Body of pancreas (tissue), 4 donors: ENCODE data around the gene KANTR. TPM values are rescaled to one million over a fixed set of nuclear protein-coding genes. Genes with fewer than 3 reads are reported as not detected.

Experiments
- ATAC-seq: fragments of 150-250 bp; one replicate; pipeline ENCODE4 v1.9.1; 2016
- DNase-seq, 4 donors: peaks; one replicate each; pipeline ENCODE4 v3.0.0-alpha.2; 2019
- H3K27ac ChIP-seq, 4 donors: fragments of 200-600 bp; sonication (generic); 1 replicate in 3 of 4; 2 replicates in 1 of 4; pipeline versions ENCODE4 v1.5.1 to v1.6.1; 2016 to 2019; ENCODE audit warnings: mild to moderate bottlenecking in 1 of 4, mixed read lengths in 1 of 4, moderate library complexity in 1 of 4
- H3K27me3 ChIP-seq, 2 donors: fragments of 200-600 bp; sonication (generic); one replicate each; pipeline ENCODE4 v1.6.0; 2016; ENCODE audit warnings: mild to moderate bottlenecking in 1 of 2
- H3K36me3 ChIP-seq, 2 donors: fragments of 200-600 bp; sonication (generic); replicated peaks in 1 of 2; 2 replicates each; pipeline ENCODE4 v1.5.1; 2016; ENCODE audit warnings: low read depth in 2 of 2; ENCODE audit not compliant: insufficient read depth in 1 of 2
- H3K4me1 ChIP-seq: fragments of 200-600 bp; sonication (generic); one replicate; pipeline ENCODE4 v1.6.0; 2016
- H3K4me3 ChIP-seq, 2 donors: fragments of 200-600 bp; sonication (generic); 1 replicate in 1 of 2; 2 replicates in 1 of 2; pipeline ENCODE4 v1.5.1; 2016 to 2019
- H3K9me3 ChIP-seq, 3 donors: fragments of 200-600 bp; sonication (generic); 1 replicate in 2 of 3; 2 replicates in 1 of 3; pipeline ENCODE4 v1.5.1; 2016
- POLR2A ChIP-seq, 3 donors: fragments of 450-650 bp; IDR thresholded peaks; one replicate each; pipeline ENCODE4 v1.6.1; 2016; ENCODE audit warnings: antibody characterized with exemption in 3 of 3, mild to moderate bottlenecking in 2 of 3
- WGBS, 2 donors: methylation state at CpG; one replicate each; pipeline ENCODE4 v1.1.5; 2017; 5-methylcytosine and 5-hydroxymethylcytosine counted together
- intact Hi-C: fragments of 100-400 bp; cut with DNase I; formaldehyde crosslinking; loops from one replicate; pipeline ENCODE4 v1.15.1; 2023
- total RNA-seq, 2 donors: library from RNA; depleted of rRNA; stranded (reverse); fragments of >200 nt; gene quantifications; one replicate each; pipeline ENCODE4 v1.1.0, GENCODE V29; 2016
- TF ChIP-seq, protein P1 (sequence below), 7 experiments: fragments of 450-650 bp in 4 of 7; fragments of 200-600 bp in 3 of 7; sonication (generic) in 3 of 7; IDR thresholded peaks; one replicate each; pipeline ENCODE4 v1.5.1; 2016 to 2019; ENCODE audit warnings: antibody characterized with exemption in 7 of 7

Gene KANTR, protein sequence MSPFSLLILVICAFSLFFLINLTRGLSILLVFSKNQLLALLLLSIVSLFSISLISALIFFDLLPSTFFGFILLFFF
- total RNA-seq, result 10 to 100 TPM; 12.2 to 13.0 TPM

DNA sequence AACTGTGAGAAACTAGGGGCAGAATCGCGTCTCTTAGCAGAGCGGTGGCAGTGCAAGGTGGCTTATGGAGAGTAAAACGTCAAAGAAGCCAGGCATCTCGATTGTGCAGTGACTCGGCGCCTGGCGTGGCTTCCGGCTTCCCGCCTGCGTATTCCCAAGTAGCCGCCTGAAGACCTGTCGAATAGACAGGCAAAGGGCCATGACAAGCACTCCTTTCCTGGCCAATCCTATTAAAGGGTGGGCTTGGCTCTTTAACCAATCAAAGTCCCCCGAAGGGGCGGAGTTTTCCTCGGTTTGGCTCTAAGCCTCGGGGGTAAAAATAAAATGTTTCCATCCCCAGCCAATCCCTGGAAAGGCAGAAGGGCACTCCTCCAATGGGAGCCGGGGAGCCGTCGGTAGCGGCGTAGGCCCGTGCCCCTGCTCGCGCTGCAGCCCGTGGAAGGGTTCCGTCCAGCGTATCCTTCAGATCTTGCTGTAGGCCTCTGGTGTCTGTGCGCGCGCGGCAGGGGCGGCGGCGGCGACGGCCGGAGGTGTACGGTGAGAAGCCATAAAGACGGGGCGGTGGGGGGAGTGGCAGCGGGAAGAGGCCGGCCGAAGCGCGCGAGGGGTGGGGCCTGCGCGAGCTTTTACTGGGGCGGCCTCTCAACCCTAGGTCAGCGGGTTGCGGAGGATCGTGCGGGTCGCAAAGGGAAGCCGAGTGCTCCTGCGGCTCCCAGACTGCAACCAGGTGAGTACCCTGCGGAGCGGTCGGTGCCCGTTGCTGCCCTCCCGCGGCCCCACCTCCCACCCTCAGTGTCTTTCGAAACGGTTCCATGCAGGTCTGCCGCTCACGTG lies at the start of gene KANTR:
KANTR (plus strand) TSS at position 395 of the 834 bp plus-strand sequence. CDS start 30,131 bp downstream, outside the sequence.
- H3K27ac ChIP-seq, result peak within 1 kb of the TSS; percentile 82 to 97 (median 90)
- WGBS, 2 donors, result 0% methylated on average over 10 to 49 of the region's 67 CpGs

DNA sequence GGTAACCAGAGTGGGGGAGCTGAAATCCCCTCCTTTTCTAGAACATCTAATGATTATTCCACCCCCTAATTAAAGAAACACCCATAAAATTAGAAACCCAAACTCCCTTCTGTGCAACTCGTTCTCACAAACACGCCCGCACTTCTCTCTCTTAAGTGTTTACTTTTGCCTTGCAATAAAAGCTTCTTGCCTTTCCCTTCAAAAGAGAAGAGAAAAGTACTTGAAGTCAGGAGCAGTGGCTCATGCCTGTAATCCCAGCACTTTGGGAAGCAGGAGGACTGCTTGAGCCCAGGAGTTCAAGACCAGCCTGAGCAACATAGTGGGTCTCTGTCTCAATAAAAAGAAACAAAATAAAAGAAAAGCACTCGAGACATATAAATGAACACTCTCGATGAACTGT lies 48.9 kb upstream of the KANTR start:
- Histone ChIP-seq H3K4me3 (no peak overlapping the region), H3K36me3 (no peaks in the 10 kb centered on the region), H3K9me3 (peaks cover 0 to 2% (median 0%) of the 10 kb centered on the region in 3 donors), H3K27me3 (no peaks in the 10 kb centered on the region), H3K27ac (no peak overlapping the region), H3K4me1 (no peaks in the 10 kb centered on the region)
- ATAC-seq (no peak), DNase-seq (no peak)
- 60 to 70% methylated on average over 5 of the region's 5 CpGs for WGBS, 2 donors
- no peak for TF ChIP-seq POLR2A (IDR thresholded peaks at IDR 0.05)
- intact Hi-C loops, result no loop called here

More for the DNA sequence above, at the start of gene KANTR:
- intact Hi-C loops, result no loop called here
- TF ChIP-seq, protein P1, sequence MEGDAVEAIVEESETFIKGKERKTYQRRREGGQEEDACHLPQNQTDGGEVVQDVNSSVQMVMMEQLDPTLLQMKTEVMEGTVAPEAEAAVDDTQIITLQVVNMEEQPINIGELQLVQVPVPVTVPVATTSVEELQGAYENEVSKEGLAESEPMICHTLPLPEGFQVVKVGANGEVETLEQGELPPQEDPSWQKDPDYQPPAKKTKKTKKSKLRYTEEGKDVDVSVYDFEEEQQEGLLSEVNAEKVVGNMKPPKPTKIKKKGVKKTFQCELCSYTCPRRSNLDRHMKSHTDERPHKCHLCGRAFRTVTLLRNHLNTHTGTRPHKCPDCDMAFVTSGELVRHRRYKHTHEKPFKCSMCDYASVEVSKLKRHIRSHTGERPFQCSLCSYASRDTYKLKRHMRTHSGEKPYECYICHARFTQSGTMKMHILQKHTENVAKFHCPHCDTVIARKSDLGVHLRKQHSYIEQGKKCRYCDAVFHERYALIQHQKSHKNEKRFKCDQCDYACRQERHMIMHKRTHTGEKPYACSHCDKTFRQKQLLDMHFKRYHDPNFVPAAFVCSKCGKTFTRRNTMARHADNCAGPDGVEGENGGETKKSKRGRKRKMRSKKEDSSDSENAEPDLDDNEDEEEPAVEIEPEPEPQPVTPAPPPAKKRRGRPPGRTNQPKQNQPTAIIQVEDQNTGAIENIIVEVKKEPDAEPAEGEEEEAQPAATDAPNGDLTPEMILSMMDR (IDR thresholded peaks at IDR 0.05), result no peak
- TF ChIP-seq POLR2A (IDR thresholded peaks at IDR 0.05), result peak; percentile 61 to 91 (median 85)
- H3K9me3 ChIP-seq, result no peaks in the 10 kb centered on the region
- H3K4me3 ChIP-seq, result peak within 1 kb of the TSS; percentile 28 to 39
- peaks cover 7% of the 10 kb centered on the region for H3K4me1 ChIP-seq
- H3K27me3 ChIP-seq, result no peaks in the 10 kb centered on the region
- DNase-seq (peak; percentile 88 to 94 (median 89)), ATAC-seq (peak; percentile 93)
- H3K36me3 ChIP-seq, result no peaks in the 10 kb centered on the region

DNA sequence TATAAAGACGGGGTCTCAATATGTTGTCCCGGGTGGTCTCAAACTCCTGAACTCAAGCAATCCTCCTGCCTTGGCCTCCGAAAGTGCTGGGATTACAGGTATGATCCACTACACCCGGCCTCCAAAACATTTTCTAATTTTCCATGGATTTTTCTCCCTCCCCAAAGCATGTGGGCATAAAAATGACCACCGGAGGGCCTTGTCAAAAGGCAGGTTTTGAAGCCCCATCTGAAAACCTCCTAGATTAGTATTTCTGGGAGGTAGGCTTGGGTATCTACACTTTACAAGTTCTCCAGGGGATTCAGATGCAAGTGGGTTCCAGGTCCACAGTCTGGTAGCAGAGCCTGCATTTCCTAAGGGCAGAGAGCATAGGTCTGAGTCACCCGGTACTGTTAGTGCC lies 46.7 kb upstream of the KANTR start:
- intact Hi-C loops, result no loop called here
- WGBS, 2 donors, result 72 to 86% methylated on average over 6 of the region's 6 CpGs
- ATAC-seq (no peak), DNase-seq (no peak)
- no peaks in the 10 kb centered on the region for H3K36me3 ChIP-seq
- H3K4me1 ChIP-seq, result no peaks in the 10 kb centered on the region
- H3K9me3 ChIP-seq, result peaks cover 0 to 2% (median 0%) of the 10 kb centered on the region in 3 donors
- TF ChIP-seq, protein P1 (IDR thresholded peaks at IDR 0.05), result no peak
- TF ChIP-seq POLR2A (IDR thresholded peaks at IDR 0.05), result no peak
- H3K27ac ChIP-seq, result no peak overlapping the region
- H3K4me3 ChIP-seq, result no peak overlapping the region
- H3K27me3 ChIP-seq, result no peaks in the 10 kb centered on the region

DNA sequence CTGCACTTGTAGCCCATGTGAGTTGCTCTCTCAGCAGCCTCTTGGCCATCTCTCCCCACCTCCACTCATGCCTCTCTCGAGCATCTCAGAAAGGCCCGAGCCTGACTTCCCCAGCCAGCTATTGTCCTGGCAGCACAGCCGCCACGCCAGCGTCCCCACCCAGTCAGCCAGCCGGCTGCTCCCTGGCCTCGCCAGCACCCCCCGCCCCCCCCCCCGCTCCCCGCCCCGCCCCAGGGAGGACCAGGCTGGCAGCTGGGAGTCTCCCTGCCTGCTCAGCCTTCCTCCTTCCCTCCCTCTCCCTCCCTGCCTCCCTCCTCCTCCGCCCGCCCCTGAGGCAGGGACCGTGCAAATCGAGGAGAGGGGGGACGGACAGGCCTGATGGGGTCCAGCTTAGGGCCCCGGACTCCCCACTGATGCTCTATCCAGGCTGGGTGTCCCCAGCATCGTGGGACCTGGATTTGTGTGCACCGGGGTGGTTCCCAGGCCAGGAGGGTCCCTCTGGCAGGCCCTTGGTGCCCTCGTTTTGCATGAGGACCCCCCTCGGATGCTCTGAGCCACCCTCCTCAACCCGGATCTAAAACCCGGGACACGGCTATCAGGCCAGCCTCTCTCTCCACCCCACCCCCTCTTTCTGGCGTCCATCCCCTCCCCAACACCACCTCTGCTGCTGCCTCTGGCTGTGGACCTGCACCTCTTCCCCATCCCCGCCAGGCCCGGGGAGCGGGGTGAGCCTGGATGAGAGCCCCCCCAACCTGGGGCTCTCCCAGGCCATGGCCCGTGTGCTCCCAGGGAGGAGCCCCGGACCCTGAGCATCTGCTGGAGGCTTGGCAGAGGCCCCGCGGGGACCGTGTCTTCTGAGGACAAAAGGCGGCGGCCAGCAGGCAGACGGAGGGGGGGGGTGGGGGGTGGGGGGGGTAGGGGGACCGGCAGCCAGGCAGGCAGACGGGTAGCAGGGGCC lies 45.5 kb upstream of the KANTR start, which contains the start of gene GPR173:
GPR173 (plus strand) TSS at position 621 of the 958 bp plus-strand sequence. CDS start 27,833 bp downstream, outside the sequence.
- WGBS, 2 donors, result 0 to 23% methylated on average over 5 to 10 of the region's 38 CpGs
- Histone ChIP-seq H3K36me3 (no peaks in the 10 kb centered on the region), H3K9me3 (peaks cover 0 to 2% (median 0%) of the 10 kb centered on the region in 3 donors), H3K4me1 (no peaks in the 10 kb centered on the region), H3K27ac (no peak within 1 kb of the TSS), H3K4me3 (no peak within 1 kb of the TSS), H3K27me3 (no peaks in the 10 kb centered on the region)
- DNase-seq (peak in 1 of 4 donors; percentile 2), ATAC-seq (no peak)
- no peak for TF ChIP-seq POLR2A (IDR thresholded peaks at IDR 0.05)
- TF ChIP-seq, protein P1 (IDR thresholded peaks at IDR 0.05), result no peak
- intact Hi-C loops, result no loop called here
